ENCODE data around the gene KRT16.
"Not testable (repeated sequence)": the region's sequence is repeated elsewhere in the genome, so short reads cannot be mapped to it uniquely, and the experiment has no call there.

The KRT16 gene

DNA sequence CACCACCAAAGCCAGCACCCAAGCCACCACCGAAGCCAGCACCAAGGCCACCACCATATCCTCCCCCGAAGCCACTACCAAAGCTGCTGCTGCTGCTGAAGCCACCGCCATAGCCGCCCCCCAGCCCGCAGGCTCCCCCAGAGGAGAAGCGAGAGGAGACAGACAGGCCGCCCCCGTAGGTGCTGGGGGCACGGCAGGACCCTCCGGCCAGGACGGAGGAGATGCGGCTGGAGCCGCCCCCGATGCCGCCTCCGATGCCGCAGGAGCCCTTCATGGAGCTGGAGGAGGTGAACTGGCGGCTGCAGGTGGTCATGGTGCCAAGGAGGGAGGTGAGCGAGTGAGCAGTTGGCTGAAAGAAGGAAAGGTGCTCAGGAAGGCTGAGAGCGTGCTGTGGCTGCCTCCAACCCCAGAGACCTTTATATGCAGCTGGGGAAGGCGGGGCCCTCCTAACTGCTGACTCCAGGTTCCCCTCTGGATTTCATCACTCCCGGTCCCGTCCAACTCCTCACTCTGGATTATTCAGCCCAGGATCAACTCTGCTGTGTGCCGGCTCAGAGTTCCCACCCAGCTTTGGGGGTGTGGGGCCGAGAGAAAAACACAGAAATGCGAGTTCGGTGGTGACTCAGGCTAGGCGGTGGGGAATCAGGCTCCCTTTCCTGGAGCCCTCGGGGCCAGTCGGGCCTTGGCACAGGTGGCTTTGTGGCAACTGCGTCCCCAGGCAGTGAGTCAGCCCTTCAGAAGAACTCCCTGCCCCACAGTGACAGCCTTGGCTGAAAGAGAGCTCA lies at the start of gene KRT16:
Gene KRT16 (minus strand): TSS at position 392 of the 785 bp plus-strand sequence. CDS start 79 bp downstream, at position 313.
- not testable (repeated sequence) for H3K9ac ChIP-seq (ENCODE audit: low read length); H3K27ac ChIP-seq (ENCODE audit: low read depth, low read length); H3K27me3 ChIP-seq (ENCODE audit: control insufficient read depth, insufficient read depth, low read length); H3K4me1 ChIP-seq (ENCODE audit: control insufficient read depth, insufficient read depth, low read length); H3K4me3 ChIP-seq (ENCODE audit: low read length); H3K36me3 ChIP-seq (ENCODE audit: control insufficient read depth, insufficient read depth, low read length)

DNA sequence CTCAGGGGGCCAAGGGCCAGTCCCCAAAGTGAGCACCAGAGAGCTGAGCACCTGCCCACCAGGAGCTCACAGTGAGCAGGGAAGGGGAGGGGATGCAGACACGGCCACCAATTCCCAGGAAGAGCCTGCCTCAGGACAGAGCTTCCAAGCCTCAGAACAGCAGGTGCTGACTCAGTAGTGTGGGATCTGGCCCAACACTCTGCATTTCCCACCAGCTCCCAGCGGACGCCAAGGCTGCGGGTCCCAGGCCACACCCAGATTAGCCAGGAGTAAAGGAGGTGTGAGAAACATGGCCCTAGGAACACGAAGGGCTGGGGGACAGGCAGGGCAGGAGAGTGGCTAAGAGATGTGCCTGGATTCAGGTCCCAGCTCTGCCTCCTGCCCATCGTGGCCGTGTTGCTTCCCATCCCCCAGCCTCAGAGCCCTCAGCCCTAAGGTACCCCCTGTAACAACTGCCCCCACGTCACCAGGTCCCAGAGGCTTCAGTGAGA lies 47.7 kb upstream of the KRT16 start:
- Histone ChIP-seq H3K9ac (ENCODE audit: low read length) (no peak overlapping the region), H3K4me3 (ENCODE audit: low read length) (no peak overlapping the region), H3K27ac (ENCODE audit: low read depth, low read length) (no peak overlapping the region), H3K4me1 (ENCODE audit: control insufficient read depth, insufficient read depth, low read length) (no peaks in the 10 kb centered on the region), H3K27me3 (ENCODE audit: control insufficient read depth, insufficient read depth, low read length) (no peaks in the 10 kb centered on the region), H3K36me3 (ENCODE audit: control insufficient read depth, insufficient read depth, low read length) (no peaks in the 10 kb centered on the region)

GRCh38 chr17:41659427-41660212 lies 47.1 kb upstream of the KRT16 start:
- Histone ChIP-seq H3K27ac (ENCODE audit: low read depth, low read length) (no peak overlapping the region), H3K4me3 (ENCODE audit: low read length) (no peak overlapping the region), H3K9ac (ENCODE audit: low read length) (no peak overlapping the region), H3K36me3 (ENCODE audit: control insufficient read depth, insufficient read depth, low read length) (no peaks in the 10 kb centered on the region), H3K27me3 (ENCODE audit: control insufficient read depth, insufficient read depth, low read length) (no peaks in the 10 kb centered on the region), H3K4me1 (ENCODE audit: control insufficient read depth, insufficient read depth, low read length) (no peaks in the 10 kb centered on the region)

GRCh38 chr17:41658846-41659245 lies 46.3 kb upstream of the KRT16 start:
- Histone ChIP-seq H3K27ac (ENCODE audit: low read depth, low read length) (no peak overlapping the region), H3K4me3 (ENCODE audit: low read length) (no peak overlapping the region), H3K27me3 (ENCODE audit: control insufficient read depth, insufficient read depth, low read length) (no peaks in the 10 kb centered on the region), H3K4me1 (ENCODE audit: control insufficient read depth, insufficient read depth, low read length) (no peaks in the 10 kb centered on the region), H3K36me3 (ENCODE audit: control insufficient read depth, insufficient read depth, low read length) (no peaks in the 10 kb centered on the region), H3K9ac (ENCODE audit: low read length) (no peak overlapping the region)

- no peaks in the 10 kb centered on the region for H3K4me1 ChIP-seq (ENCODE audit: control insufficient read depth, insufficient read depth, low read length)
- no peaks in the 10 kb centered on the region for H3K36me3 ChIP-seq (ENCODE audit: control insufficient read depth, insufficient read depth, low read length)
- H3K4me3 ChIP-seq (ENCODE audit: low read length) = no peak overlapping the region
- no peak overlapping the region for H3K27ac ChIP-seq (ENCODE audit: low read depth, low read length)
- H3K27me3 ChIP-seq (ENCODE audit: control insufficient read depth, insufficient read depth, low read length) = no peaks in the 10 kb centered on the region
- H3K9ac ChIP-seq (ENCODE audit: low read length) = no peak overlapping the region
These were observed 45.4 kb upstream of the KRT16 start for GRCh38 chr17:41657936-41658335.

- no peak overlapping the region for H3K4me3 ChIP-seq (ENCODE audit: low read length)
- H3K27ac ChIP-seq (ENCODE audit: low read depth, low read length) = no peak overlapping the region
- no peaks in the 10 kb centered on the region for H3K36me3 ChIP-seq (ENCODE audit: control insufficient read depth, insufficient read depth, low read length)
- H3K27me3 ChIP-seq (ENCODE audit: control insufficient read depth, insufficient read depth, low read length) = no peaks in the 10 kb centered on the region
- no peaks in the 10 kb centered on the region for H3K4me1 ChIP-seq (ENCODE audit: control insufficient read depth, insufficient read depth, low read length)
- H3K9ac ChIP-seq (ENCODE audit: low read length) = no peak overlapping the region
These were observed 44.7 kb upstream of the KRT16 start for GRCh38 chr17:41657176-41657754.

- Histone ChIP-seq H3K27me3 (ENCODE audit: control insufficient read depth, insufficient read depth, low read length) (no peaks in the 10 kb centered on the region), H3K27ac (ENCODE audit: low read depth, low read length) (no peak overlapping the region), H3K36me3 (ENCODE audit: control insufficient read depth, insufficient read depth, low read length) (no peaks in the 10 kb centered on the region), H3K4me1 (ENCODE audit: control insufficient read depth, insufficient read depth, low read length) (no peaks in the 10 kb centered on the region), H3K4me3 (ENCODE audit: low read length) (no peak overlapping the region), H3K9ac (ENCODE audit: low read length) (peak overlapping the region; percentile 4)
These were observed 43.9 kb upstream of the KRT16 start for GRCh38 chr17:41656249-41657023.

DNA sequence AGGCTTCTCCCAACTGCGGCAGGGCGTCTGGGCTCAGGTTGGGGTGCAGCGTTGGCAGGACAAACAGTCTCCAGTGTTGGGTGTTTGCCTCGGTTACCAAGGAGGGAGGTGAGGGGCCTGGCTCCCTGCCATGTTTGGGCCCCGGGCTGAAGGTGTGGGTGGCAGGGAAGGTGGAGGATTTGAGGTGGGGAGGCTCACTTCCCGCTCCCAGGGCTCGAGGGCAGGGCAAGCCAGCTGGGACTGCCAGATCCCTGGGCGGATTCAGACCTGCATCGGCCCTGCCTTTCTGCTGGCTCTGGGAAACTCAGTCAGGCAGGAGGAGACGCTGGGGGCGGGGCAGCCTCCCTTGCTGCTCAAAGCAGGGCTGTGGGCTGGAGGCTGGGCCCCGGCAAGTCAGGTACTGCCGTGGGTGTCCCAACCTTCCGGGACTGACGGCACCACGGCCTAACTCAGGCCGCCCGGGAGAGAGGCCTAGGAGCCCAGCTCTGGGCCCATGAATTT lies 43.1 kb upstream of the KRT16 start:
- Histone ChIP-seq H3K36me3 (ENCODE audit: control insufficient read depth, insufficient read depth, low read length) (no peaks in the 10 kb centered on the region), H3K4me1 (ENCODE audit: control insufficient read depth, insufficient read depth, low read length) (no peaks in the 10 kb centered on the region), H3K9ac (ENCODE audit: low read length) (peak overlapping the region; percentile 4), H3K27me3 (ENCODE audit: control insufficient read depth, insufficient read depth, low read length) (no peaks in the 10 kb centered on the region), H3K27ac (ENCODE audit: low read depth, low read length) (no peak overlapping the region), H3K4me3 (ENCODE audit: low read length) (no peak overlapping the region)

GRCh38 chr17:41654678-41655607 lies 42.4 kb upstream of the KRT16 start:
- no peak overlapping the region for H3K9ac ChIP-seq (ENCODE audit: low read length)
- H3K4me3 ChIP-seq (ENCODE audit: low read length) = no peak overlapping the region
- H3K27me3 ChIP-seq (ENCODE audit: control insufficient read depth, insufficient read depth, low read length) = no peaks in the 10 kb centered on the region
- H3K27ac ChIP-seq (ENCODE audit: low read depth, low read length) = no peak overlapping the region
- no peaks in the 10 kb centered on the region for H3K36me3 ChIP-seq (ENCODE audit: control insufficient read depth, insufficient read depth, low read length)
- H3K4me1 ChIP-seq (ENCODE audit: control insufficient read depth, insufficient read depth, low read length) = no peaks in the 10 kb centered on the region

DNA sequence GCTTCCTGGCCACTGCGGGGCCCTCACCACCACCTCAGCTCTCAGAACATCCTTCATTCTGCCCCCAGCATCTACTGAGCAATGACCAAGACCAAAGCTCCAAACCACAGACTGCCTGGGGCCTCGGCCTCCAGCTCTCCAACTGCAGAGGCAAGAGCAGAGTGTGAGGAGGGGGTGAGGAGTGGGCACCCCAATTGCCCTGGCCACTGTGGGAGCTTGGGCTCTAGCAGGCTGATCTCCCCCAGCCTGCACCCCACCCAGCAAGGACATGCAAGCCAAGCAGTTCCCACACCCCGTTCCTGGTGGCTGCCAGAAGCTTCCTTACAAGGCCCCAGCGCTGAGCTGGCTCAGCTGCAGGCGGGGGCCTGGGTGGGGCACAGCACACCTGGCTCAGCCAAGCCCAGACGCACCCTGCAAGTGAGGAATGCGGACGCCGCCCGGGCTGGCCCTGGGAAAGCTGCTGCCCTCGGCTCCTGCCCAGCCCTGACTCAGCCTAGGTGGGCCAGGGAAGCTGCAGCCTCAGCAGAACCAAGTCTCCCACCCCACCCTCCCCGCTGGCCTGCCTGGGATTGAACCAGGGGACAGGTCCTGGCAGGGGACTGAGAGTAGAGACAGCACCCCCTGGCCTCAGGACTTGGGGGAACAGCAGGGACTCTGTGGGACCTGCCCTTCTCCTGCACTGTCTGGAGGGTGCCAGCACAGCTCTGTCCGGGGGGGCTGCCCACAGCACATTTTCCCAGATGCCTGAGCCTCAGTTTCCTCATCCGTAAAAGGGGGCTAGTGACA lies 41.5 kb upstream of the KRT16 start:
- Histone ChIP-seq H3K9ac (ENCODE audit: low read length) (no peak overlapping the region), H3K27me3 (ENCODE audit: control insufficient read depth, insufficient read depth, low read length) (no peaks in the 10 kb centered on the region)

More for the DNA sequence above, 41.5 kb upstream of the KRT16 start:
- no peak overlapping the region for H3K4me3 ChIP-seq (ENCODE audit: low read length)
- no peak overlapping the region for H3K27ac ChIP-seq (ENCODE audit: low read depth, low read length)
- H3K4me1 ChIP-seq (ENCODE audit: control insufficient read depth, insufficient read depth, low read length) = no peaks in the 10 kb centered on the region
- H3K36me3 ChIP-seq (ENCODE audit: control insufficient read depth, insufficient read depth, low read length) = no peaks in the 10 kb centered on the region
